ENCODE measurements around the gene RUFY1. TPM values are rescaled to one million over a fixed set of nuclear protein-coding genes. Genes with fewer than 3 reads are reported as not detected.

The RUFY1 gene
- total RNA-seq, 1 donor from 2014 or later = 47.9 TPM

Small RNA genes within 50 kb of the gene (small RNA-seq; reads per million reads assigned to genes)
- gene AC136628.3 (ENCODE audit: low replicate concordance) = not detected
- not detected for gene RF00017 (ENCODE audit: low replicate concordance)

Other genes starting within 250 kb of the RUFY1 start
- gene ADAMTS2, start 205.1 kb upstream of the RUFY1 start, total RNA-seq = 49.3 TPM
- 851 TPM for gene HNRNPH1, start 73.1 kb downstream of the RUFY1 start, total RNA-seq
- gene CBY3, start 130.5 kb downstream of the RUFY1 start, total RNA-seq = not detected
- 263 TPM for gene CANX, start 148.4 kb downstream of the RUFY1 start, total RNA-seq
- gene MAML1, start 182.3 kb downstream of the RUFY1 start, total RNA-seq = 14.9 TPM
- gene LTC4S, start 243.4 kb downstream of the RUFY1 start, total RNA-seq = 1.5 TPM

Data from skin of body (tissue), 2 donors.